Stimulated activated naive CD8-positive, alpha-beta T cell treated with anti-CD3 and anti-CD28 coated beads, Interleukin-15, amount 100 ng/mL, for 72 hours (primary cell): ENCODE data around the gene SLC2A1.

Experiments
- ATAC-seq: fragments of 150-1000 bp; cut with Tn5 transposase; 2 replicates; pipeline ENCODE4 v1.10.0; 2021; ENCODE audit warnings: mild to moderate bottlenecking, moderate library complexity
- DNase-seq, 2 donors: peaks; one replicate each; pipeline ENCODE4 v3.0.0; 2021 to 2022
- H3K27ac Mint-ChIP-seq, 2 donors: one replicate each; pipeline ENCODE4 v1.8.0; 2022; ENCODE audit warnings: mild to moderate bottlenecking in 2 of 2, mixed read lengths in 2 of 2, moderate library complexity in 2 of 2
- H3K27me3 Mint-ChIP-seq: one replicate; pipeline ENCODE4 v1.8.0; 2022; ENCODE audit warnings: mixed read lengths
- H3K4me1 Mint-ChIP-seq: one replicate; pipeline ENCODE4 v1.8.0; 2022; ENCODE audit warnings: mild to moderate bottlenecking, mixed read lengths
- H3K4me3 Mint-ChIP-seq, 2 donors: one replicate each; pipeline ENCODE4 v1.8.0; 2022; ENCODE audit warnings: mild to moderate bottlenecking in 2 of 2, mixed read lengths in 2 of 2, moderate library complexity in 1 of 2
- H3K9me3 Mint-ChIP-seq, 2 donors: one replicate each; pipeline ENCODE4 v1.8.0; 2022; ENCODE audit warnings: mixed read lengths in 2 of 2

SLC2A1 gene

GRCh38 chr1:42886046-42886739 is 72.5 kb downstream of the SLC2A1 start:
- Mint-ChIP-seq H3K4me3 (no peak overlapping the region), H3K27me3 (peaks cover 14% of the 10 kb centered on the region), H3K9me3 (no peaks in the 10 kb centered on the region), H3K4me1 (no peaks in the 10 kb centered on the region), H3K27ac (no peak overlapping the region)
- DNase-seq = no peak
- ATAC-seq = no peak

- Mint-ChIP-seq H3K9me3 (no peaks in the 10 kb centered on the region), H3K4me1 (no peaks in the 10 kb centered on the region), H3K27me3 (peaks cover 19% of the 10 kb centered on the region), H3K4me3 (no peak overlapping the region), H3K27ac (no peak overlapping the region)
- DNase-seq = no peak
- no peak for ATAC-seq
Observed at GRCh38 chr1:42880384-42880783, 78.3 kb downstream of the SLC2A1 start.

GRCh38 chr1:42877380-42877779 is 81.3 kb downstream of the SLC2A1 start:
- H3K9me3 Mint-ChIP-seq = peaks cover 13 to 24% of the 10 kb centered on the region in 2 donors
- no peak for DNase-seq
- peaks cover 11% of the 10 kb centered on the region for H3K27me3 Mint-ChIP-seq
- no peak overlapping the region for H3K4me3 Mint-ChIP-seq
- H3K4me1 Mint-ChIP-seq = peaks cover 7% of the 10 kb centered on the region
- no peak overlapping the region for H3K27ac Mint-ChIP-seq
- ATAC-seq = no peak

GRCh38 chr1:42876009-42876408 is 82.7 kb downstream of the SLC2A1 start:
- no peak overlapping the region for H3K27ac Mint-ChIP-seq
- H3K4me3 Mint-ChIP-seq = no peak overlapping the region
- peaks cover 7% of the 10 kb centered on the region for H3K4me1 Mint-ChIP-seq
- DNase-seq (no peak), ATAC-seq (no peak)
- H3K27me3 Mint-ChIP-seq = peaks cover 11% of the 10 kb centered on the region
- H3K9me3 Mint-ChIP-seq = peaks cover 13 to 24% of the 10 kb centered on the region in 2 donors
